Spinal cord (tissue), 10 donors: ENCODE results near the gene MMS22L. TPM values are rescaled to one million over a fixed set of nuclear protein-coding genes. Genes with fewer than 3 reads are reported as not detected.
A peak's percentile ranks its signal among the peaks of the same experiment; 100 is the strongest.

Experiments used
- DNase-seq, 6 donors: peaks; one replicate each; pipeline versions ENCODE4 v3.0.0 to v3.0.0-alpha.2; 2013 to 2015; ENCODE audit warnings: low spot score in 6 of 6, low read depth in 4 of 6
- H3K27ac ChIP-seq: one replicate; pipeline ENCODE4 v1.5.1; 2013; ENCODE audit warnings: low read depth, low read length, control low read depth
- H3K27me3 ChIP-seq: one replicate; pipeline ENCODE4 v1.6.1; 2013; ENCODE audit warnings: low read length; ENCODE audit not compliant: control insufficient read depth, insufficient read depth
- H3K36me3 ChIP-seq: one replicate; pipeline ENCODE4 v1.6.1; 2013; ENCODE audit warnings: low read length; ENCODE audit not compliant: control insufficient read depth, insufficient read depth
- H3K4me1 ChIP-seq: one replicate; pipeline ENCODE4 v1.6.1; 2013; ENCODE audit warnings: low read length; ENCODE audit not compliant: control insufficient read depth, insufficient read depth
- H3K4me3 ChIP-seq: one replicate; pipeline ENCODE4 v1.5.1; 2013; ENCODE audit warnings: low read depth, low read length, control low read depth
- H3K9me3 ChIP-seq: one replicate; pipeline ENCODE4 v1.6.1; 2013; ENCODE audit warnings: low read length; ENCODE audit not compliant: control insufficient read depth, insufficient read depth
- WGBS: methylation state at CpG from one replicate; pipeline ENCODE4 v1.1.5; 2013; ENCODE audit warnings: missing lambda C conversion rate; ENCODE audit not compliant: insufficient coverage; 5-methylcytosine and 5-hydroxymethylcytosine counted together
- polyA plus RNA-seq, 2 donors: library from polyadenylated mRNA; unstranded; fragments of 120-200 nt; gene quantifications; one replicate each; pipeline ENCODE4 v1.2.1, GENCODE V29; 2013; ENCODE audit not compliant: insufficient read length in 2 of 2
- total RNA-seq, 2 donors: library from RNA; depleted of rRNA in 1 of 2; stranded (reverse); fragments of 120-200 nt in 1 of 2; fragments of >200 nt in 1 of 2; gene quantifications; one replicate each; pipeline versions ENCODE4 v1.2.3 to v1.2.4, GENCODE V29; 2013 to 2014
- donor health status: healthy.

The MMS22L gene
- total and polyA plus RNA-seq, 4 donors = 5.9 to 18.9 (median 9.3) TPM

GRCh38 chr6:97203343-97203742, 79.7 kb downstream of the MMS22L start:
- WGBS = 40% methylated on average over 1 of the region's 3 CpGs

GRCh38 chr6:97198046-97198565, 84.9 kb downstream of the MMS22L start:
- no peaks in the 10 kb centered on the region for H3K9me3 ChIP-seq
- H3K27me3 ChIP-seq = no peaks in the 10 kb centered on the region
- H3K4me3 ChIP-seq = no peak overlapping the region
- peaks cover 2% of the 10 kb centered on the region for H3K36me3 ChIP-seq
- H3K4me1 ChIP-seq = no peaks in the 10 kb centered on the region
- no peak overlapping the region for H3K27ac ChIP-seq
- no peak for DNase-seq
- WGBS = 83% methylated on average over 1 of the region's 3 CpGs

More at GRCh38 chr6:97203343-97203742, 79.7 kb downstream of the MMS22L start:
- Histone ChIP-seq H3K9me3 (no peaks in the 10 kb centered on the region), H3K4me1 (no peaks in the 10 kb centered on the region), H3K27me3 (no peaks in the 10 kb centered on the region), H3K4me3 (no peak overlapping the region), H3K27ac (no peak overlapping the region), H3K36me3 (no peaks in the 10 kb centered on the region)
- DNase-seq = peak in 2 of 6 donors; percentile 18 to 20

- Histone ChIP-seq H3K4me3 (no peak overlapping the region), H3K4me1 (no peaks in the 10 kb centered on the region), H3K27me3 (no peaks in the 10 kb centered on the region), H3K27ac (no peak overlapping the region), H3K9me3 (no peaks in the 10 kb centered on the region), H3K36me3 (peaks cover 2% of the 10 kb centered on the region)
- no CpG with 5 or more reads among the region's 1 CpG for WGBS
- peak in 2 of 6 donors; percentile 37 to 68 for DNase-seq
Observed at GRCh38 chr6:97195117-97195516, 87.9 kb downstream of the MMS22L start.

DNA sequence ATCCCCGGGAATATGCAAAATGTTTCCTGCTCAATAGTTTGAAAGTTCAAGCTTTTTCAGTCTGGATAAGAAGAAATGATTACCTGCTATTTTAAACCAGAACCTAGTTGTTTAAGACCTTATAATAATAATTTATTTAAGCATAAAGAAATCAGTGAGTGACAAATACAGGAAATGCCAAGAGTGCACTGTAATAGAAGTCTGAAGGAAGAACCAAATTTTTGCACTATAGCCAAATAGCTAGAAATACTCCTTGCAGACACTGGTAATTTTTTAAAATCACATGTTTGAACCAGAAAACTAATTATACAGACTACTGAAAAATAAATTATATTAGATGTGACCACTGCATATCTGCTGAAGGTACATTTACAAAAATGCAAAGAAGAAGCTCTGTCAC, 93.2 kb downstream of the MMS22L start:
- no peak for DNase-seq

DNA sequence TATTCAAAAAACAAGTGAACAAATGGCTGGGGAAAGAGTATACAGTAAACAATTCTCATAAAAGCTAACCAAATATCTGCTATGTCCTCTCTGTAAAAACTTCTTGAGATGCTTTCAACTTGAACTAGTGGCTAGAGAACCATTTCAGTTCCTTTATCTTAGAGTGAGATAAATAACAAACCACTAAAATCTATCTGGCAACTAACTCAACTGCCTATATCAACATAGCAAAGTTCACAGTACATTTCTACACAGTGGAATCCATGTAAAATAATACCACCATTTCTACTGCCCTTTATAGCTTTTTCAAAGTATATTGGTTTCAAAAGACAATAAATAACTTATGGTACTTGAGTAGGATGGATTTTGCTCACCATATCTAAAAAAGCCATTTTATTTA, 95.1 kb downstream of the MMS22L start:
- DNase-seq = no peak
- Histone ChIP-seq H3K36me3 (no peaks in the 10 kb centered on the region), H3K4me3 (no peak overlapping the region), H3K27ac (no peak overlapping the region), H3K9me3 (no peaks in the 10 kb centered on the region), H3K4me1 (no peaks in the 10 kb centered on the region), H3K27me3 (no peaks in the 10 kb centered on the region)

More for the DNA sequence above, 93.2 kb downstream of the MMS22L start:
- Histone ChIP-seq H3K27me3 (no peaks in the 10 kb centered on the region), H3K9me3 (no peaks in the 10 kb centered on the region), H3K4me3 (no peak overlapping the region), H3K4me1 (no peaks in the 10 kb centered on the region), H3K36me3 (peaks cover 2% of the 10 kb centered on the region), H3K27ac (no peak overlapping the region)
- no CpG with 5 or more reads among the region's 1 CpG for WGBS

- Histone ChIP-seq H3K27ac (no peak overlapping the region), H3K27me3 (no peaks in the 10 kb centered on the region), H3K9me3 (no peaks in the 10 kb centered on the region), H3K4me3 (no peak overlapping the region), H3K36me3 (no peaks in the 10 kb centered on the region), H3K4me1 (no peaks in the 10 kb centered on the region)
- peak; percentile 40 to 95 (median 70) for DNase-seq
- WGBS = 20% methylated on average over 3 of the region's 3 CpGs
Observed at GRCh38 chr6:97186416-97186999, 96.5 kb downstream of the MMS22L start.

- H3K9me3 ChIP-seq = no peaks in the 10 kb centered on the region
- no peak for DNase-seq
Observed at GRCh38 chr6:97177905-97178304, 105.1 kb downstream of the MMS22L start.

GRCh38 chr6:97176468-97176867, 106.5 kb downstream of the MMS22L start:
- no CpG with 5 or more reads among the region's 2 CpGs for WGBS
- Histone ChIP-seq H3K36me3 (no peaks in the 10 kb centered on the region), H3K9me3 (no peaks in the 10 kb centered on the region), H3K27ac (no peak overlapping the region), H3K4me1 (no peaks in the 10 kb centered on the region), H3K27me3 (no peaks in the 10 kb centered on the region), H3K4me3 (no peak overlapping the region)
- DNase-seq = no peak

More at GRCh38 chr6:97177905-97178304, 105.1 kb downstream of the MMS22L start:
- Histone ChIP-seq H3K27me3 (no peaks in the 10 kb centered on the region), H3K4me1 (no peaks in the 10 kb centered on the region), H3K36me3 (no peaks in the 10 kb centered on the region), H3K4me3 (no peak overlapping the region), H3K27ac (no peak overlapping the region)
- no CpG with 5 or more reads among the region's 3 CpGs for WGBS

DNA sequence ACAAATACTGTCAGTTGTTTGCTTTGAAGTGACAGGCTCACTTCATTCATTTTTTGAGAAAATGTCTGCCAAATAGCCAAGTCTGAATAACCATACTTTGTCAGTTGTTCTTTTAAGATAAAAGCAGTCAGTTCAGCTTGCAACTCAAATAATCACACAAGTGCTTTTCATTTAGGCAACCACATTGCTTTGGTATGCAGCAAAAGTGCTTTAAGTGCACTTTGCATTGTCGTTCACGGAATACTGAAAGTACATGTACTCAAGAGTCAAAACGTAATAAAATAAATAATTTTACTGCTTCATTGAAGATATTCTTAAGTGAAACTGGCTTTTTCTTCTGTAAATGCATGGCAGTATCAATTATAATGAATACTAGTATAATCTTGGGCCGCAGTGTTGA, 107.2 kb downstream of the MMS22L start:
- Histone ChIP-seq H3K36me3 (no peaks in the 10 kb centered on the region), H3K9me3 (no peaks in the 10 kb centered on the region), H3K27me3 (no peaks in the 10 kb centered on the region), H3K4me3 (no peak overlapping the region), H3K4me1 (no peaks in the 10 kb centered on the region), H3K27ac (no peak overlapping the region)
- WGBS = no CpG with 5 or more reads among the region's 4 CpGs
- DNase-seq = no peak

- WGBS = 100% methylated on average over 2 of the region's 2 CpGs
- Histone ChIP-seq H3K27ac (no peak overlapping the region), H3K4me3 (no peak overlapping the region), H3K9me3 (no peaks in the 10 kb centered on the region), H3K27me3 (no peaks in the 10 kb centered on the region), H3K4me1 (no peaks in the 10 kb centered on the region), H3K36me3 (no peaks in the 10 kb centered on the region)
- no peak for DNase-seq
Observed at GRCh38 chr6:97174471-97174870, 108.5 kb downstream of the MMS22L start.
